Osteoblast (primary cell): ENCODE data around the gene LRRFIP1. TPM values are rescaled to one million over a fixed set of nuclear protein-coding genes. Genes with fewer than 3 reads are reported as not detected.

Experiments
- DNase-seq: peaks from one replicate; pipeline ENCODE4 v3.0.0; 2011; ENCODE audit warnings: low spot score, mixed read lengths; ENCODE audit not compliant: insufficient read length; ENCODE audit errors: missing footprints
- H2AFZ ChIP-seq: 2 replicates; pipeline ENCODE4 v1.6.0; 2011; ENCODE audit warnings: mild to moderate bottlenecking, low read length
- H3K27ac ChIP-seq: 2 replicates; pipeline ENCODE4 v1.5.1; 2011; ENCODE audit warnings: mild to moderate bottlenecking, low read depth, low read length, moderate library complexity
- H3K27me3 ChIP-seq: 2 replicates; pipeline ENCODE4 v1.6.0; 2012; ENCODE audit warnings: mild to moderate bottlenecking, control low read depth, inconsistent platforms, low read length, moderate library complexity; ENCODE audit not compliant: insufficient read depth
- H3K36me3 ChIP-seq: 2 replicates; pipeline ENCODE4 v1.5.1; 2011; ENCODE audit warnings: mild to moderate bottlenecking, low read length, control low read depth, moderate library complexity; ENCODE audit not compliant: insufficient read depth
- H3K4me1 ChIP-seq: 2 replicates; pipeline ENCODE4 v1.5.1; 2011; ENCODE audit warnings: mild to moderate bottlenecking, low read length, control low read depth, moderate library complexity; ENCODE audit not compliant: insufficient read depth
- H3K4me2 ChIP-seq: 2 replicates; pipeline ENCODE4 v1.6.0; 2011; ENCODE audit warnings: mild to moderate bottlenecking, low read length; ENCODE audit not compliant: insufficient read depth
- H3K4me3 ChIP-seq: fragments of 200-600 bp; sonication (generic); 3 replicates; pipeline ENCODE4 v1.5.1; 2012; ENCODE audit warnings: mild to moderate bottlenecking, low read length, inconsistent platforms; ENCODE audit not compliant: insufficient read depth
- H3K79me2 ChIP-seq: 2 replicates; pipeline ENCODE4 v1.6.0; 2012; ENCODE audit warnings: mild to moderate bottlenecking, low read length, control low read depth, inconsistent platforms; ENCODE audit not compliant: insufficient read depth
- H3K9me3 ChIP-seq: 2 replicates; pipeline ENCODE4 v1.5.1; 2011; ENCODE audit warnings: low read depth, low read length, control low read depth
- H4K20me1 ChIP-seq: 2 replicates; pipeline ENCODE4 v1.6.0; 2012; ENCODE audit warnings: mild to moderate bottlenecking, low read length, control low read depth; ENCODE audit not compliant: insufficient read depth
- CTCF ChIP-seq: IDR thresholded peaks from 2 replicates; pipeline ENCODE4 v1.5.1; 2011; ENCODE audit warnings: mild to moderate bottlenecking, low read depth, low read length, moderate library complexity; ENCODE audit errors: extremely low read depth
- total RNA-seq: library from RNA; depleted of rRNA; stranded (reverse); fragments of >200 nt; gene quantifications from 2 replicates; pipeline ENCODE4 v1.2.3, GENCODE V29; 2012

The LRRFIP1 gene
- total RNA-seq, 1 donor: 51.8 TPM

- no peak for TF ChIP-seq CTCF
- Histone ChIP-seq H3K9me3 (no peaks in the 10 kb centered on the region), H2AFZ (no peak overlapping the region), H4K20me1 (peaks cover 7% of the 10 kb centered on the region), H3K79me2 (peaks cover 54% of the 10 kb centered on the region), H3K36me3 (peaks cover 6% of the 10 kb centered on the region), H3K27ac (no peak overlapping the region), H3K4me2 (no peak overlapping the region), H3K4me3 (no peak overlapping the region), H3K27me3 (no peaks in the 10 kb centered on the region), H3K4me1 (peaks cover 15% of the 10 kb centered on the region)
- DNase-seq: no peak
These were observed 87.5 kb downstream of the LRRFIP1 start for GRCh38 chr2:237714690-237715458.

DNA sequence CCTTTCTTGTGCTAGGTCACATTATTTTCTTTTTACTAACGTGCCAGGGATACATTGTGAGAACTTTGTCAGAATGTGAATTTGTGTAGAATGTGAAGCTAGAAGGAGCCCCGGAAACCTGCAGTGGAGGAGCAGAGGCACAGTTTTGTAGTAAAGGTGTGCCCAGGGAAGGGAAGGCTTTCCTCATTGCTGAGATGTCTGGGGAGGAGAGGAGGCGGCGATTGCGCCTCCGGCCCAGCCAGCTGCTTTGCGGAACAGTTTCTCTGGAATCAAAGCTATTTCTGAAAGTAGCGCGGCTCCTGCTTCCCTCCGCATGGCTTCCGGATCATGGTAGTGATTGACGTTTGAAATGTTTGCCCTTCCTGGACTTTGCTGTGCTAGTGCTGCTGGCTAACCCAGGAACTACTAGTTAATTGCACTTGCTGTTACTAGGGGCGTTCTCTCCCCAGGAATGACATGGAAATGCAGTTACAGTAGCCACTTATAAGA is 88.1 kb downstream of the LRRFIP1 start:
- Histone ChIP-seq H3K4me2 (no peak overlapping the region), H3K27ac (no peak overlapping the region), H3K4me3 (no peak overlapping the region), H3K4me1 (peaks cover 18% of the 10 kb centered on the region), H4K20me1 (peaks cover 7% of the 10 kb centered on the region), H3K36me3 (peaks cover 6% of the 10 kb centered on the region), H3K9me3 (no peaks in the 10 kb centered on the region), H3K79me2 (peaks cover 59% of the 10 kb centered on the region), H3K27me3 (no peaks in the 10 kb centered on the region), H2AFZ (no peak overlapping the region)
- TF ChIP-seq CTCF: no peak
- DNase-seq: no peak

DNA sequence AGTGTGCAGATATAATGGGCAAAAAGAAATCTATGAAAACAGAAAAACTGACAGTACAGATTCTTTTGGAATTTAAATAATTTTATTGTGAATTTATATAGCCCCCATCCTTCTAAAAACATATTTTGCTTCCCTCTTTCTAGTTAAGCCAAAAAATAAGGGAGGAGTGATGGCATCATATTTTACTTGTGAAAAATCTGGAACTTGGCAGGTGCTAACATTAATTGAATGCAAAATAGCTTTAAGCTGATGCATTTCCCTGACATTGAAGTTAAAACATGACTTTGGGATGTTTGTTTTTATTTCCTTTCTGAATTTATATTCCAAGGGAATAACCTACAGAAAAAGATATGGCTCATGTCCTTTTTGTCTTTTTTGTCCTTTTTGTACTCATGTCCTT is 88.6 kb downstream of the LRRFIP1 start:
- Histone ChIP-seq H2AFZ (no peak overlapping the region), H3K27ac (no peak overlapping the region), H3K36me3 (peaks cover 5% of the 10 kb centered on the region), H3K9me3 (no peaks in the 10 kb centered on the region), H4K20me1 (peaks cover 7% of the 10 kb centered on the region), H3K4me3 (no peak overlapping the region), H3K4me1 (peaks cover 21% of the 10 kb centered on the region), H3K4me2 (no peak overlapping the region), H3K79me2 (peaks cover 61% of the 10 kb centered on the region), H3K27me3 (no peaks in the 10 kb centered on the region)
- no peak for TF ChIP-seq CTCF
- DNase-seq: no peak

DNA sequence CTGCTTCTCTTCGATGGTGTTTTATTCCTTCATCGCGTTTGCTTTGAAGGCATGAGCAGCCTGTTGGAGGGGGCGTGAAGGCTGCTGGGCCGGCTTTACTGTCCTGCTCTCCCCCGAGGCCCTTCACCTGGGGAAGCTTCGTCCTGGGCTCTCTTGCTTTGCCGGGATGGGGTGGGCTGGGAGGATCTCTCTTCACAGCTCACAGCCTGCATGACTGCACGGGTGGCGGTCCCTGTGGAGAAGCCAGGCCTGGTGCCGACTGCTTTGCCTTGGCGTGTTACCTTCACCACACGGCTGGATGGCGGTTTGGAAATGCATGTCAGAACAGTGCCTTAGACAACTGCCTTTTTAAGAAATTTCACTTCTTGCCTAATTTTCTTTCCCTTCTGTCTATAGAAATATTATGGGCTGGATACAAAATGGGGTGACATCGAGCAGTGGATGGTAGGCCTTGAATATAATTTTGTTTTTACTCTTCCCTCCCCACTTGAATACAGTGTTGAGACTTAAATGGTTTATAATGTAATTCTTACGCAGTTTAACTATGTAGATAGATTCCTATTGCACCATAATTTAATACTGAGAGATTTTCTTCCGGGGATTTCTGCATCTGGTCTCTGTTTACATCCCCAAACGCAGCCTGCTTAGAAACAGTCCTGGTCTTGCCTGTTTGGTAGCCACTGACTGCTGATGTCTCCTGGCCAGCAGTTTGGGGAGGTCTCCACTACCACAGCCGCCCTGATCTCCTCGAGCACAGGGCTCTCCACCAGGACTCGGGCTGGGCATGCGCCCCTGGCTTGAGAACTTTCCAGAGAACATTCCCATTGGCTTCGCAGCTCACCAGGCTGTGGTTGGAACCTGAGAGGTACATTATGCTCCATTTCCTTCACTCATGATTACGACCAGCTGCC is 90.2 kb downstream of the LRRFIP1 start:
- Histone ChIP-seq H3K36me3 (peaks cover 5% of the 10 kb centered on the region), H2AFZ (no peak overlapping the region), H3K27me3 (no peaks in the 10 kb centered on the region), H3K4me2 (no peak overlapping the region), H3K79me2 (peaks cover 61% of the 10 kb centered on the region), H4K20me1 (peaks cover 7% of the 10 kb centered on the region), H3K4me3 (no peak overlapping the region), H3K27ac (no peak overlapping the region), H3K4me1 (peaks cover 23% of the 10 kb centered on the region), H3K9me3 (no peaks in the 10 kb centered on the region)
- TF ChIP-seq CTCF: no peak
- no peak for DNase-seq
